Measurements from ENCODE around the gene COX15. TPM values are rescaled to one million over a fixed set of nuclear protein-coding genes. Genes with fewer than 3 reads are reported as not detected.

Gene COX15
- polyA plus RNA-seq, 2 of the 4 experiments (the other 2 are of a cell fraction): 45.8 to 54.7 TPM

GRCh38 chr10:99743841-99744240, 11.9 kb upstream of the COX15 start:
- FAIRE-seq: no peak
- TF ChIP-seq BHLHE40 (IDR thresholded peaks at IDR 0.05; ENCODE audit: low read depth, low read length): no peak
- no peak for TF ChIP-seq FOSB (CRISPR knock-in tag; IDR thresholded peaks at IDR 0.05)
- TF ChIP-seq FOSL2 (IDR thresholded peaks at IDR 0.05): no peak
- TF ChIP-seq FOSL2 (CRISPR knock-in tag; IDR thresholded peaks at IDR 0.05): peak; percentile 42; the same call in 1 of the 2 replicates
- no peak for TF ChIP-seq HOXB5 (CRISPR knock-in tag; IDR thresholded peaks at IDR 0.05)
- TF ChIP-seq RFX5 (IDR thresholded peaks at IDR 0.05): no peak
- no peak for TF ChIP-seq ZC3H11A (IDR thresholded peaks at IDR 0.05)
- Histone ChIP-seq H3K4me1 (peaks cover 24% of the 10 kb centered on the region), H3K4me2 (no peak overlapping the region), H3K27ac (no peak overlapping the region), H3K4me3 (no peak overlapping the region), H3K9me3 (peaks cover 25% of the 10 kb centered on the region)
- DNase-seq (ENCODE audit: low read depth in 1 of 2, low spot score in 1 of 2): no peak
- ChIA-PET CTCF (interaction anchor here (1.0 to 1.5 kb wide), 3 partner anchors 11 to 102 kb away, joined by 3 to 13 read pairs (median 4); partner anchors contain the start of genes COX15 and CUTC), POLR2A (no interaction called here)
- WGBS (ENCODE audit: missing lambda C conversion rate): 61% methylated on average over 3 of the region's 3 CpGs
- no peak for ATAC-seq

DNA sequence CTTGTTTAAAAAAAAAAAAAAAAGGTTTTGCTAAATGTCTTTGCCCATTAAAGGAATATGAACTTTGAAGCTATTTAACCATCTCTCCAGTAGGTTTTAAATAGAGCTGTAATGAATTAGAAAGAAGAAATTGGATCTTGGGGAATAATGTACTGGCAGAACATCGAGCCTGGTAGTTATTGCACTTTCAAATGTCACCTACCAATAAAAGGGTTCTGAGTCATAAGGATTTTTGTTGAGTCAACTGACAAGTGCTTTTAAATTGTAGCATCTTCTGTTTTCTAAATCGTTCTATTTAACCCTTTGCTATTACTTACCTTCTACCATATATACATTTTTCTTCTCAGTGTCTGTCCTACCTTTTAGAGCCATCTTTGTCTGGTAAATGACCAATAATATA, 10.8 kb upstream of the COX15 start:
- ChIA-PET CTCF (interaction anchor here (0.6 to 1.5 kb wide), 3 partner anchors 10 to 103 kb away, joined by 3 to 13 read pairs (median 4); partner anchors contain the start of genes COX15 and CUTC), POLR2A (interaction anchor here (1.4 kb wide), 1 partner anchor 10 kb away, joined by 4 read pairs; the partner anchor contains the start of genes COX15 and CUTC)
- FAIRE-seq: peak; percentile 36
- WGBS (ENCODE audit: missing lambda C conversion rate): 17% methylated on average over 2 of the region's 2 CpGs
- H3K4me2 ChIP-seq: peak overlapping the region; percentile 37
- no peak overlapping the region for H3K27ac ChIP-seq
- H3K4me3 ChIP-seq: no peak overlapping the region
- no peak for TF ChIP-seq NFE2L2 (conservative IDR thresholded peaks at IDR 0.05; ENCODE audit: low read length)
- TF ChIP-seq POLR2AphosphoS2 (conservative IDR thresholded peaks at IDR 0.05; ENCODE audit: low read length): no peak
- no peak for TF ChIP-seq EP300 (IDR thresholded peaks at IDR 0.05)
- TF ChIP-seq CHD2 (IDR thresholded peaks at IDR 0.05; ENCODE audit: low read length, partially characterized antibody): no peak
- TF ChIP-seq HMGXB4 (CRISPR knock-in tag; IDR thresholded peaks at IDR 0.05; ENCODE audit: borderline replicate concordance): no peak
- TF ChIP-seq, protein P1, sequence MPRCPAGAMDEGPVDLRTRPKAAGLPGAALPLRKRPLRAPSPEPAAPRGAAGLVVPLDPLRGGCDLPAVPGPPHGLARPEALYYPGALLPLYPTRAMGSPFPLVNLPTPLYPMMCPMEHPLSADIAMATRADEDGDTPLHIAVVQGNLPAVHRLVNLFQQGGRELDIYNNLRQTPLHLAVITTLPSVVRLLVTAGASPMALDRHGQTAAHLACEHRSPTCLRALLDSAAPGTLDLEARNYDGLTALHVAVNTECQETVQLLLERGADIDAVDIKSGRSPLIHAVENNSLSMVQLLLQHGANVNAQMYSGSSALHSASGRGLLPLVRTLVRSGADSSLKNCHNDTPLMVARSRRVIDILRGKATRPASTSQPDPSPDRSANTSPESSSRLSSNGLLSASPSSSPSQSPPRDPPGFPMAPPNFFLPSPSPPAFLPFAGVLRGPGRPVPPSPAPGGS (IDR thresholded peaks at IDR 0.05): no peak
- H3K4me1 ChIP-seq: peaks cover 20% of the 10 kb centered on the region
- DNase-seq (ENCODE audit: low read depth in 1 of 2, low spot score in 1 of 2): no peak
- ATAC-seq: no peak
- H3K9me3 ChIP-seq: peaks cover 25% of the 10 kb centered on the region

DNA sequence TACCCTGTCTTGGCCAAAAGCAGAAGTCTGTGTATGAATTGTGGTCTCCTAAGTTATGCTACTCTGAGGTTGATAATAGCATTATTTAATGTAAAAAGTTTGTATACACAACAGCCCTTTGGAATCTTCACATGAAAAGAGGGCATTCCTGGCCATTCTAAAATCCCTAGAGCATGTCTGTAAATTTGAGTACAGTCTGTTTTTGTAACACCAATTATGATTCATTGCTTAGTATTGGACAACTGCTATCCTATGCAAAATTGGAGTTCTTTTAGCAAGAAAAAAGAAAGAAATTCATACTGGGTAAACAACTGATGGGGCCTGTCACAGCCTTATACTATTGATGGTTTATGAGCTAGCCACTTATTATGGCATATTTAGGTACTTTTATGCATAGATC, 10.3 kb upstream of the COX15 start:
- no peak overlapping the region for H3K27ac ChIP-seq
- DNase-seq (ENCODE audit: low read depth in 1 of 2, low spot score in 1 of 2) (no peak), FAIRE-seq (no peak), ATAC-seq (no peak)
- H3K4me1 ChIP-seq: peaks cover 20% of the 10 kb centered on the region
- CTCF ChIA-PET: interaction anchor here (1.5 kb wide), 1 partner anchor 10 kb away, joined by 13 read pairs; the partner anchor contains the start of genes COX15 and CUTC
- H3K4me2 ChIP-seq: peak overlapping the region; percentile 37
- H3K4me3 ChIP-seq: no peak overlapping the region
- peaks cover 25% of the 10 kb centered on the region for H3K9me3 ChIP-seq
- TF ChIP-seq MAFK (IDR thresholded peaks at IDR 0.05; ENCODE audit: partially characterized antibody) (no peak), ESRRA (IDR thresholded peaks at IDR 0.05; ENCODE audit: borderline replicate concordance, low read length) (no peak), NFE2L2 (conservative IDR thresholded peaks at IDR 0.05; ENCODE audit: low read length) (no peak), ELK1 (IDR thresholded peaks at IDR 0.05; ENCODE audit: low read depth, low read length) (no peak), CHD2 (IDR thresholded peaks at IDR 0.05; ENCODE audit: low read length, partially characterized antibody) (no peak), JUNB (IDR thresholded peaks at IDR 0.05) (no peak), RARB (CRISPR knock-in tag; IDR thresholded peaks at IDR 0.05) (no peak)
- POLR2A ChIA-PET: interaction anchor here (1.4 kb wide), 1 partner anchor 10 kb away, joined by 4 read pairs; the partner anchor contains the start of genes COX15 and CUTC

Data from A549 (cell line).